Activated naive CD4-positive, alpha-beta T cell treated with anti-CD3 and anti-CD28 coated beads, Interleukin-2, amount 50 U/mL, for 72 hours (primary cell): Measurements from ENCODE around the gene C19orf47. TPM values are rescaled to one million over a fixed set of nuclear protein-coding genes. Genes with fewer than 3 reads are reported as not detected.
A peak's percentile ranks its signal among the peaks of the same experiment; 100 is the strongest.

Experiments used
- ATAC-seq, 2 donors: fragments of 150-1000 bp; cut with Tn5 transposase; 2 replicates each; pipeline ENCODE4 v1.10.0; 2021; ENCODE audit warnings: mild to moderate bottlenecking in 2 of 2, moderate library complexity in 2 of 2
- DNase-seq, 2 donors: peaks; one replicate each; pipeline ENCODE4 v3.0.0; 2021 to 2022; ENCODE audit warnings: low spot score in 2 of 2
- H3K27ac Mint-ChIP-seq, 2 donors: one replicate each; pipeline ENCODE4 v1.8.0; 2022; ENCODE audit warnings: mild to moderate bottlenecking in 2 of 2, mixed read lengths in 2 of 2
- H3K36me3 Mint-ChIP-seq, 2 donors: one replicate each; pipeline ENCODE4 v1.8.0; 2022; ENCODE audit warnings: mixed read lengths in 2 of 2
- H3K9me3 Mint-ChIP-seq, 2 donors: one replicate each; pipeline ENCODE4 v1.8.0; 2022; ENCODE audit warnings: mixed read lengths in 2 of 2
- total RNA-seq, 2 donors: library from RNA; stranded (reverse); gene quantifications; one replicate each; pipeline ENCODE4 v1.2.3, GENCODE V29; 2022

C19orf47 gene
- total RNA-seq, 2 donors from 2014 or later, result 18.9 to 24.1 TPM

GRCh38 chr19:40283414-40284250 lies 64.6 kb downstream of the C19orf47 start:
- ATAC-seq, result no peak
- Mint-ChIP-seq H3K27ac (peak overlapping the region; percentile 98 to 99), H3K9me3 (no peaks in the 10 kb centered on the region), H3K36me3 (peaks cover 7 to 12% of the 10 kb centered on the region in 2 donors)
- no peak for DNase-seq

- ATAC-seq, result no peak
- Mint-ChIP-seq H3K36me3 (peaks cover 7 to 12% of the 10 kb centered on the region in 2 donors), H3K27ac (peak overlapping the region; percentile 83 to 99), H3K9me3 (no peaks in the 10 kb centered on the region)
- DNase-seq, result no peak
Observed at GRCh38 chr19:40282920-40283319, 65.3 kb downstream of the C19orf47 start.

- no peaks in the 10 kb centered on the region for H3K9me3 Mint-ChIP-seq
- no peak for ATAC-seq
- H3K27ac Mint-ChIP-seq, result no peak overlapping the region
- DNase-seq, result no peak
- H3K36me3 Mint-ChIP-seq, result peaks cover 7 to 12% of the 10 kb centered on the region in 2 donors
Observed at GRCh38 chr19:40282209-40282580, 66.0 kb downstream of the C19orf47 start.

GRCh38 chr19:40281381-40282208 lies 66.6 kb downstream of the C19orf47 start:
- peak overlapping the region in 1 of 2 donors; percentile 79 for H3K27ac Mint-ChIP-seq
- peaks cover 7 to 12% of the 10 kb centered on the region in 2 donors for H3K36me3 Mint-ChIP-seq

GRCh38 chr19:40280608-40281221 lies 67.5 kb downstream of the C19orf47 start:
- Mint-ChIP-seq H3K36me3 (peaks cover 7 to 12% of the 10 kb centered on the region in 2 donors), H3K27ac (peak overlapping the region; percentile 67 to 72), H3K9me3 (no peaks in the 10 kb centered on the region)
- no peak for DNase-seq
- no peak for ATAC-seq

More at GRCh38 chr19:40281381-40282208, 66.6 kb downstream of the C19orf47 start:
- no peak for ATAC-seq
- DNase-seq, result no peak
- H3K9me3 Mint-ChIP-seq, result no peaks in the 10 kb centered on the region

- ATAC-seq (no peak), DNase-seq (no peak)
- peaks cover 7 to 12% of the 10 kb centered on the region in 2 donors for H3K36me3 Mint-ChIP-seq
- no peaks in the 10 kb centered on the region for H3K9me3 Mint-ChIP-seq
- peak overlapping the region; percentile 67 to 94 for H3K27ac Mint-ChIP-seq
Observed at GRCh38 chr19:40279761-40280607, 68.2 kb downstream of the C19orf47 start.

GRCh38 chr19:40279120-40279551 lies 69.1 kb downstream of the C19orf47 start:
- no peak overlapping the region for H3K27ac Mint-ChIP-seq
- peaks cover 2 to 6% of the 10 kb centered on the region in 2 donors for H3K36me3 Mint-ChIP-seq
- DNase-seq, result no peak
- no peaks in the 10 kb centered on the region for H3K9me3 Mint-ChIP-seq
- ATAC-seq, result no peak

GRCh38 chr19:40278361-40279035 lies 69.7 kb downstream of the C19orf47 start:
- ATAC-seq (no peak), DNase-seq (no peak)
- peaks cover 0 to 6% of the 10 kb centered on the region in 2 donors for H3K36me3 Mint-ChIP-seq
- H3K9me3 Mint-ChIP-seq, result no peaks in the 10 kb centered on the region
- peak overlapping the region; percentile 47 to 65 for H3K27ac Mint-ChIP-seq

GRCh38 chr19:40277356-40278059 lies 70.7 kb downstream of the C19orf47 start:
- DNase-seq (no peak), ATAC-seq (no peak)
- H3K9me3 Mint-ChIP-seq, result no peaks in the 10 kb centered on the region
- no peaks in the 10 kb centered on the region for H3K36me3 Mint-ChIP-seq
- H3K27ac Mint-ChIP-seq, result peak overlapping the region; percentile 7 to 25

- DNase-seq (no peak), ATAC-seq (peak; percentile 69 to 80)
- no peaks in the 10 kb centered on the region for H3K36me3 Mint-ChIP-seq
- H3K9me3 Mint-ChIP-seq, result no peaks in the 10 kb centered on the region
- peak overlapping the region; percentile 42 to 93 for H3K27ac Mint-ChIP-seq
Observed at GRCh38 chr19:40274585-40275544, 73.3 kb downstream of the C19orf47 start.

GRCh38 chr19:40273469-40274360 lies 74.5 kb downstream of the C19orf47 start:
- H3K36me3 Mint-ChIP-seq, result no peaks in the 10 kb centered on the region
- no peaks in the 10 kb centered on the region for H3K9me3 Mint-ChIP-seq
- H3K27ac Mint-ChIP-seq, result peak overlapping the region; percentile 42 to 93
- no peak for ATAC-seq
- no peak for DNase-seq

GRCh38 chr19:40272261-40272660 lies 75.9 kb downstream of the C19orf47 start:
- H3K27ac Mint-ChIP-seq, result peak overlapping the region; percentile 40 to 73
- no peaks in the 10 kb centered on the region for H3K9me3 Mint-ChIP-seq
- DNase-seq, result no peak
- H3K36me3 Mint-ChIP-seq, result no peaks in the 10 kb centered on the region
- no peak for ATAC-seq

- DNase-seq, result no peak
- no peaks in the 10 kb centered on the region for H3K36me3 Mint-ChIP-seq
- H3K27ac Mint-ChIP-seq, result peak overlapping the region in 1 of 2 donors; percentile 40
- no peak for ATAC-seq
- no peaks in the 10 kb centered on the region for H3K9me3 Mint-ChIP-seq
Observed at GRCh38 chr19:40271706-40272105, 76.5 kb downstream of the C19orf47 start.
